Body of pancreas (tissue), 4 donors: Measurements from ENCODE around the gene PGAP3. TPM values are rescaled to one million over a fixed set of nuclear protein-coding genes. Genes with fewer than 3 reads are reported as not detected.

ENCODE experiments used
- ATAC-seq: fragments of 150-250 bp; one replicate; pipeline ENCODE4 v1.9.1; 2016
- DNase-seq, 4 donors: peaks; one replicate each; pipeline ENCODE4 v3.0.0-alpha.2; 2019
- H3K27ac ChIP-seq, 4 donors: fragments of 200-600 bp; sonication (generic); 1 replicate in 3 of 4; 2 replicates in 1 of 4; pipeline versions ENCODE4 v1.5.1 to v1.6.1; 2016 to 2019; ENCODE audit warnings: mild to moderate bottlenecking in 1 of 4, mixed read lengths in 1 of 4, moderate library complexity in 1 of 4
- H3K27me3 ChIP-seq, 2 donors: fragments of 200-600 bp; sonication (generic); one replicate each; pipeline ENCODE4 v1.6.0; 2016; ENCODE audit warnings: mild to moderate bottlenecking in 1 of 2
- H3K36me3 ChIP-seq, 2 donors: fragments of 200-600 bp; sonication (generic); replicated peaks in 1 of 2; 2 replicates each; pipeline ENCODE4 v1.5.1; 2016; ENCODE audit warnings: low read depth in 2 of 2; ENCODE audit not compliant: insufficient read depth in 1 of 2
- H3K4me1 ChIP-seq: fragments of 200-600 bp; sonication (generic); one replicate; pipeline ENCODE4 v1.6.0; 2016
- H3K4me3 ChIP-seq, 2 donors: fragments of 200-600 bp; sonication (generic); 1 replicate in 1 of 2; 2 replicates in 1 of 2; pipeline ENCODE4 v1.5.1; 2016 to 2019
- H3K9me3 ChIP-seq, 3 donors: fragments of 200-600 bp; sonication (generic); 1 replicate in 2 of 3; 2 replicates in 1 of 3; pipeline ENCODE4 v1.5.1; 2016
- POLR2A ChIP-seq, 3 donors: fragments of 450-650 bp; IDR thresholded peaks; one replicate each; pipeline ENCODE4 v1.6.1; 2016; ENCODE audit warnings: antibody characterized with exemption in 3 of 3, mild to moderate bottlenecking in 2 of 3
- WGBS, 2 donors: methylation state at CpG; one replicate each; pipeline ENCODE4 v1.1.5; 2017; 5-methylcytosine and 5-hydroxymethylcytosine counted together
- intact Hi-C: fragments of 100-400 bp; cut with DNase I; formaldehyde crosslinking; loops from one replicate; pipeline ENCODE4 v1.15.1; 2023
- total RNA-seq, 2 donors: library from RNA; depleted of rRNA; stranded (reverse); fragments of >200 nt; gene quantifications; one replicate each; pipeline ENCODE4 v1.1.0, GENCODE V29; 2016
- TF ChIP-seq, protein P1 (sequence below), 7 experiments: fragments of 450-650 bp in 4 of 7; fragments of 200-600 bp in 3 of 7; sonication (generic) in 3 of 7; IDR thresholded peaks; one replicate each; pipeline ENCODE4 v1.5.1; 2016 to 2019; ENCODE audit warnings: antibody characterized with exemption in 7 of 7

Gene PGAP3
- total RNA-seq, 2 donors from 2014 or later = 13.8 to 33.2 TPM

DNA sequence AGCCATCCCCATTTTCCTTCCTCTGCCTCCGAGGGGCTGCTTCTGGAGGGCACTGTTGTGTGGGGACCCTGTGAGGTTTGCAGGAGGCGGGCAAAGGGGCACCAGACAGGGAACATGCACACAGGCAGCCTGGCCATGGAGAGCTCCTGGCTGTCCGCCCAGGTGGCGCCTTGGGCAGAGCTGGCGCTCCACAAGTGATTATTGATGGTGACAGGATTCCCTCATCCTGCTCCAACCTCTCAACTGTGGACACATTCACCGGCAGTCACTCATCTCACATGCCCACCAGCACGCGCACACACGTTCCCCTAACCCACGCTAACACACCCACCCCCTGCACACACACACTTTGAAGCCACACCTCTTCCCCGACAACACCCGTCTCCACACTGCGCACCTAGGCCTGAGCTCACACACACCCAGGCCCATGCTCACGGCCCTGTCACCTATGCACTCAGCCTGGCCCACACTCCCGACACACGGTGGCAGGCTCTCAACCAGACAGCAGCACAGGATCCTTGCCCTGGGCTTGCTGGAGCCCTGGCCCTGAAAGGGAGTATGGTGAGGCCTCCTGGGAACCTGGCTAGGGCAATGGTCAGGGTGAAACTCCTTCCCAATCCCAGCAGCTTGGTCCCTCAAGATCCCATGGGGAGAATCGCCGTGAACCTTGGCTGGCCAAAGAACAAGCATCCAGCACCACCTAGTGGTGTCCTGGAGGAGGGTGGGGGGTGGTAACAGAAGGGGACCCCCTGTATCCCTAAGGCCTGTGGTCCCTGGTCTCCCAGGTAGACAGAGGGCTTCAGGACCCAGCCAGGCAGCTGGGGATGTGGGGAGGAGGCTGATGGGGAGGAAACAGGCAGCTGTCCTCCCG is 16.0 kb downstream of the PGAP3 start:
- Histone ChIP-seq H3K27me3 (no peaks in the 10 kb centered on the region), H3K4me1 (peaks cover 52% of the 10 kb centered on the region), H3K27ac (no peak overlapping the region), H3K4me3 (no peak overlapping the region), H3K9me3 (no peaks in the 10 kb centered on the region), H3K36me3 (no peaks in the 10 kb centered on the region)
- 22 to 23% methylated on average over 16 to 19 of the region's 19 CpGs for whole genome bisulfite sequencing, 2 donors
- ATAC-seq (peak; percentile 22), DNase-seq (peak; percentile 37 to 58 (median 52))
- intact Hi-C loops = no loop called here
- TF ChIP-seq, protein P1, sequence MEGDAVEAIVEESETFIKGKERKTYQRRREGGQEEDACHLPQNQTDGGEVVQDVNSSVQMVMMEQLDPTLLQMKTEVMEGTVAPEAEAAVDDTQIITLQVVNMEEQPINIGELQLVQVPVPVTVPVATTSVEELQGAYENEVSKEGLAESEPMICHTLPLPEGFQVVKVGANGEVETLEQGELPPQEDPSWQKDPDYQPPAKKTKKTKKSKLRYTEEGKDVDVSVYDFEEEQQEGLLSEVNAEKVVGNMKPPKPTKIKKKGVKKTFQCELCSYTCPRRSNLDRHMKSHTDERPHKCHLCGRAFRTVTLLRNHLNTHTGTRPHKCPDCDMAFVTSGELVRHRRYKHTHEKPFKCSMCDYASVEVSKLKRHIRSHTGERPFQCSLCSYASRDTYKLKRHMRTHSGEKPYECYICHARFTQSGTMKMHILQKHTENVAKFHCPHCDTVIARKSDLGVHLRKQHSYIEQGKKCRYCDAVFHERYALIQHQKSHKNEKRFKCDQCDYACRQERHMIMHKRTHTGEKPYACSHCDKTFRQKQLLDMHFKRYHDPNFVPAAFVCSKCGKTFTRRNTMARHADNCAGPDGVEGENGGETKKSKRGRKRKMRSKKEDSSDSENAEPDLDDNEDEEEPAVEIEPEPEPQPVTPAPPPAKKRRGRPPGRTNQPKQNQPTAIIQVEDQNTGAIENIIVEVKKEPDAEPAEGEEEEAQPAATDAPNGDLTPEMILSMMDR (IDR thresholded peaks at IDR 0.05) = peak; percentile 25 to 64 (median 45)
- peak in 1 of 3 donors; percentile 8 for TF ChIP-seq POLR2A (IDR thresholded peaks at IDR 0.05)

DNA sequence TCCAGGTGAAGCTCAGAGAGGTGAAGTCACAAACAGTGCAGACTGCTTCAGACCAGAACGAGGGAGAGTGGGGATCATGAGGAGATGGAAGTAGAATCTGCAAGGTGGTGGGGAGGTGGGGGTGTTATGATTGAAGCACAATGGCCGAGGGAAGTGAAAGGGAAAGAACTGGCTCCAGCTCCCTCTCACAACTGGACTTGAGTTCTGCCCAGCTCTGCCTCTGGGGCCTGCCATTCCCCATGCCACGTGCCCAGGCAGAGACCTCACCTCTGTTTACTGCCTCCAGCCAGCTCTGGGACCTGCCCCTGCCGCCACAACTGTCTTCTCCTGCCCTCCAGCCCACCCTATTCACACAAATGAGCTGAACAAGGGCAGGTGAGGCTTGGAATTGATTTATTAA is 17.1 kb downstream of the PGAP3 start:
- Histone ChIP-seq H3K36me3 (no peaks in the 10 kb centered on the region), H3K27me3 (no peaks in the 10 kb centered on the region), H3K4me3 (no peak overlapping the region), H3K4me1 (peaks cover 43% of the 10 kb centered on the region), H3K27ac (no peak overlapping the region), H3K9me3 (no peaks in the 10 kb centered on the region)
- intact Hi-C loops = no loop called here
- 40 to 44% methylated on average over 4 of the region's 4 CpGs for WGBS, 2 donors
- ATAC-seq (no peak), DNase-seq (no peak)
- TF ChIP-seq, protein P1 (IDR thresholded peaks at IDR 0.05) = no peak
- TF ChIP-seq POLR2A (IDR thresholded peaks at IDR 0.05) = no peak

DNA sequence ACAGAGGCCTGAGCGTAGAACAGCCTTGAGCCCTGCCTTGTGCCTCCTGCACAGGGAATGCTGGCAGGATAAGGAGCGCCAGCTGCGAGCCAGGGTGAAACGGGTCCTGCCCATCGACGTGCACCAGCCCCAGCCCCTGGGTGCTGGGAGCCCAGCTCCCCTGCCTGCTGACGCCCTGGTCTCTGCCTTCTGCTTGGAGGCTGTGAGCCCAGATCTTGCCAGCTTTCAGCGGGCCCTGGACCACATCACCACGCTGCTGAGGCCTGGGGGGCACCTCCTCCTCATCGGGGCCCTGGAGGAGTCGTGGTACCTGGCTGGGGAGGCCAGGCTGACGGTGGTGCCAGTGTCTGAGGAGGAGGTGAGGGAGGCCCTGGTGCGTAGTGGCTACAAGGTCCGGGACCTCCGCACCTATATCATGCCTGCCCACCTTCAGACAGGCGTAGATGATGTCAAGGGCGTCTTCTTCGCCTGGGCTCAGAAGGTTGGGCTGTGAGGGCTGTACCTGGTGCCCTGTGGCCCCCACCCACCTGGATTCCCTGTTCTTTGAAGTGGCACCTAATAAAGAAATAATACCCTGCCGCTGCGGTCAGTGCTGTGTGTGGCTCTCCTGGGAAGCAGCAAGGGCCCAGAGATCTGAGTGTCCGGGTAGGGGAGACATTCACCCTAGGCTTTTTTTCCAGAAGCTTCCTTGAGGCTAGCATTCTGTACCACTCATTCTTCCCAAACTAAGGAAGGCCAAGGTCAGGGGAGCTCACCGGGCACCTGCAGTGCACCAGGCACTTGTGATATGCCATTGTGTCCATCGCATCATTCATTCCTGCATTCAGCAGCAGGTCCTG is 17.7 kb downstream of the PGAP3 start:
- Histone ChIP-seq H3K27me3 (no peaks in the 10 kb centered on the region), H3K27ac (no peak overlapping the region)

DNA sequence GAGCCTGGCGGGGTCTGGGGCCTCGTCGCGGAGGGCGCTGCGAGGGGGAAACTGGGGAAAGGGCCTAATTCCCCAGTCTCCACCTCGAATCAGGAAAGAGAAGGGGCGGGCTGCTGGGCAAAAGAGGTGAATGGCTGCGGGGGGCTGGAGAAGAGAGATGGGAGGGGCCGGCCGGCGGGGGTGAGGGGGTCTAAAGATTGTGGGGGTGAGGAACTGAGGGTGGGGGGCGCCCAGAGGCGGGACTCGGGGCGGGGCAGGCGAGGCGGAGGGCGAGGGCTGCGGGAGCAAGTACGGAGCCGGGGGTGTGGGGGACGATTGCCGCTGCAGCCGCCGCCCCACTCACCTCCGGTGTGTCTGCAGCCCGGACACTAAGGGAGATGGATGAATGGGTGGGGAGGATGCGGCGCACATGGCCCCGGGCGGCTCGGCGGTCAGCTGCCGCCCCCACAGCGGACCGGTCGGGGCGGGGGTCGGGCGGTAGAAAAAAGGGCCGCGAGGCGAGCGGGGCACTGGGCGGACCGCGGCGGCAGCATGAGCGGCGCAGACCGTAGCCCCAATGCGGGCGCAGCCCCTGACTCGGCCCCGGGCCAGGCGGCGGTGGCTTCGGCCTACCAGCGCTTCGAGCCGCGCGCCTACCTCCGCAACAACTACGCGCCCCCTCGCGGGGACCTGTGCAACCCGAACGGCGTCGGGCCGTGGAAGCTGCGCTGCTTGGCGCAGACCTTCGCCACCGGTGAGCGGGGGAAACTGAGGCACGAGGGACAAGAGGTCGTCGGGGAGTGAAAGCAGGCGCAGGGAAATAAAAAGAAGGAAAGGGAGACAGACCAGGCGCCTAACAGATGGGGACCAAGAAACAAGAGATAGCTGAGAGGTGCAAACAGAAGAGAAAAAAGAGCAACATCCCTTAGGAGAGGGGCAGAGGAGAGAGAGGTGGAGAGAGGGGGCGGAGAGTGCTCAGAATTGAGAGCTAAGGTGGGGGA is 19.6 kb downstream of the PGAP3 start, which contains the start of gene PNMT:
TSS of gene PNMT (plus strand) at position 509 of the 980 bp plus-strand sequence. CDS start at position 532, 23 bp downstream.
- H3K36me3 ChIP-seq = no peaks in the 10 kb centered on the region
- no peak within 1 kb of the TSS for H3K4me3 ChIP-seq
- TF ChIP-seq, protein P1 (IDR thresholded peaks at IDR 0.05) = peak; percentile 48 to 73 (median 66)
- TF ChIP-seq POLR2A (IDR thresholded peaks at IDR 0.05) = no peak
- peak within 1 kb of the TSS in 1 of 4 donors; percentile 8 for H3K27ac ChIP-seq
- WGBS, 2 donors = 5 to 9% methylated on average over 61 to 68 of the region's 85 CpGs
- peaks cover 36% of the 10 kb centered on the region for H3K4me1 ChIP-seq
- ATAC-seq = peak; percentile 58
- H3K9me3 ChIP-seq = no peaks in the 10 kb centered on the region
- intact Hi-C loops = no loop called here
- DNase-seq = peak; percentile 71 to 83 (median 76)
- no peaks in the 10 kb centered on the region for H3K27me3 ChIP-seq

More for the DNA sequence above, 17.7 kb downstream of the PGAP3 start:
- Histone ChIP-seq H3K4me3 (no peak overlapping the region), H3K36me3 (no peaks in the 10 kb centered on the region), H3K9me3 (no peaks in the 10 kb centered on the region), H3K4me1 (peaks cover 41% of the 10 kb centered on the region)
- no peak for ATAC-seq
- DNase-seq = no peak
- intact Hi-C loops = no loop called here
- 69 to 70% methylated on average over 16 to 23 of the region's 23 CpGs for WGBS, 2 donors
- no peak for TF ChIP-seq POLR2A (IDR thresholded peaks at IDR 0.05)
- TF ChIP-seq, protein P1 (IDR thresholded peaks at IDR 0.05) = no peak
